Thyroid gland (tissue), 4 donors: ENCODE results near the gene FLT3. TPM values are rescaled to one million over a fixed set of nuclear protein-coding genes. Genes with fewer than 3 reads are reported as not detected.
"Not testable (repeated sequence)": the region's sequence is repeated elsewhere in the genome, so short reads cannot be mapped to it uniquely, and the experiment has no call there.

Experiments used
- DNase-seq, 2 donors: peaks; one replicate each; pipeline ENCODE4 v3.0.0-alpha.2; 2019
- H3K27ac ChIP-seq, 3 donors: fragments of 200-600 bp; sonication (generic); 1 replicate in 2 of 3; 2 replicates in 1 of 3; pipeline ENCODE4 v1.5.1; 2016 to 2019; ENCODE audit warnings: mild to moderate bottlenecking in 1 of 3, moderate library complexity in 1 of 3
- H3K27me3 ChIP-seq: fragments of 200-600 bp; sonication (generic); one replicate; pipeline ENCODE4 v1.5.1; 2019
- H3K36me3 ChIP-seq, 2 donors: fragments of 200-600 bp; sonication (generic); one replicate each; pipeline ENCODE4 v1.5.1; 2016 to 2019
- H3K4me1 ChIP-seq, 2 donors: fragments of 200-600 bp; sonication (generic); one replicate each; pipeline ENCODE4 v1.5.1; 2017 to 2019
- H3K4me3 ChIP-seq, 3 donors: fragments of 200-600 bp; sonication (generic); replicated peaks in 1 of 3; 1 replicate in 2 of 3; 2 replicates in 1 of 3; pipeline ENCODE4 v1.5.1; 2016; ENCODE audit warnings: mild to moderate bottlenecking in 1 of 3
- H3K9me3 ChIP-seq: fragments of 200-600 bp; sonication (generic); one replicate; pipeline ENCODE4 v1.5.1; 2017
- CTCF ChIP-seq, 6 experiments: fragments of 200-600 bp in 3 of 6; fragments of 450-650 bp in 3 of 6; sonication (generic) in 3 of 6; IDR thresholded peaks; one replicate each; pipeline ENCODE4 v1.5.1; 2016 to 2019; ENCODE audit warnings: antibody characterized with exemption in 6 of 6, mild to moderate bottlenecking in 2 of 6, inconsistent platforms in 1 of 6, moderate library complexity in 1 of 6
- POLR2A ChIP-seq, 2 donors: fragments of 450-650 bp; IDR thresholded peaks; one replicate each; pipeline ENCODE4 v1.6.1; 2017; ENCODE audit warnings: antibody characterized with exemption in 2 of 2, mild to moderate bottlenecking in 2 of 2, moderate library complexity in 1 of 2
- WGBS, 2 donors: methylation state at CpG; one replicate each; pipeline ENCODE4 v1.1.5; 2017; 5-methylcytosine and 5-hydroxymethylcytosine counted together
- intact Hi-C: fragments of 100-400 bp; cut with DNase I; formaldehyde crosslinking; loops from one replicate; pipeline ENCODE4 v1.15.1; 2023
- total RNA-seq, 4 donors: library from RNA; depleted of rRNA; stranded (reverse); fragments of >200 nt; gene quantifications; one replicate each; pipeline ENCODE4 v1.2.3, GENCODE V29; 2016

Gene FLT3
- total RNA-seq, 4 donors from 2014 or later, result 0.11 to 1.2 (median 0.68) TPM

- no peak for DNase-seq
- Histone ChIP-seq H3K27ac (no peak overlapping the region), H3K9me3 (no peaks in the 10 kb centered on the region), H3K4me3 (no peak overlapping the region), H3K36me3 (no peaks in the 10 kb centered on the region), H3K4me1 (peaks cover 0 to 21% of the 10 kb centered on the region in 2 donors), H3K27me3 (peaks cover 23% of the 10 kb centered on the region)
- TF ChIP-seq POLR2A (IDR thresholded peaks at IDR 0.05) (no peak), CTCF (IDR thresholded peaks at IDR 0.05) (no peak)
- WGBS, 2 donors, result 0 to 1% methylated on average over 2 to 11 of the region's 38 CpGs
- intact Hi-C loops, result no loop called here
Measured at GRCh38 chr13:27966641-27967202, 133.7 kb downstream of the FLT3 start.

GRCh38 chr13:27965740-27966640, 134.4 kb downstream of the FLT3 start:
- TF ChIP-seq POLR2A (IDR thresholded peaks at IDR 0.05), result no peak
- TF ChIP-seq CTCF (IDR thresholded peaks at IDR 0.05), result no peak
- Histone ChIP-seq H3K36me3 (no peaks in the 10 kb centered on the region), H3K4me1 (peaks cover 2 to 24% of the 10 kb centered on the region in 2 donors), H3K4me3 (no peak overlapping the region), H3K27me3 (peaks cover 30% of the 10 kb centered on the region), H3K27ac (no peak overlapping the region), H3K9me3 (no peaks in the 10 kb centered on the region)
- WGBS, 2 donors, result 11 to 15% methylated on average over 31 to 32 of the region's 45 CpGs
- no peak for DNase-seq
- intact Hi-C loops, result no loop called here

GRCh38 chr13:27965343-27965739, 135.0 kb downstream of the FLT3 start:
- TF ChIP-seq CTCF (IDR thresholded peaks at IDR 0.05) (no peak), POLR2A (IDR thresholded peaks at IDR 0.05) (no peak)
- WGBS, 2 donors, result 45 to 49% methylated on average over 7 of the region's 7 CpGs
- Histone ChIP-seq H3K4me3 (no peak overlapping the region), H3K4me1 (peaks cover 6 to 30% of the 10 kb centered on the region in 2 donors), H3K27ac (no peak overlapping the region), H3K9me3 (no peaks in the 10 kb centered on the region), H3K27me3 (peaks cover 36% of the 10 kb centered on the region), H3K36me3 (no peaks in the 10 kb centered on the region)
- DNase-seq, result no peak
- intact Hi-C loops, result no loop called here

GRCh38 chr13:27964741-27965323, 135.5 kb downstream of the FLT3 start:
- intact Hi-C loops, result no loop called here
- Histone ChIP-seq H3K9me3 (no peaks in the 10 kb centered on the region), H3K4me3 (no peak overlapping the region), H3K36me3 (no peaks in the 10 kb centered on the region), H3K27me3 (peaks cover 42% of the 10 kb centered on the region), H3K27ac (no peak overlapping the region), H3K4me1 (peaks cover 10 to 34% of the 10 kb centered on the region in 2 donors)
- no peak for DNase-seq
- TF ChIP-seq CTCF (IDR thresholded peaks at IDR 0.05) (no peak), POLR2A (IDR thresholded peaks at IDR 0.05) (no peak)
- 11 to 14% methylated on average over 15 of the region's 15 CpGs for WGBS, 2 donors

GRCh38 chr13:27964206-27964605, 136.2 kb downstream of the FLT3 start:
- H3K27me3 ChIP-seq, result peaks cover 46% of the 10 kb centered on the region
- 33 to 34% methylated on average over 6 to 13 of the region's 13 CpGs for WGBS, 2 donors

More at GRCh38 chr13:27964206-27964605, 136.2 kb downstream of the FLT3 start:
- H3K4me3 ChIP-seq, H3K36me3 ChIP-seq, H3K9me3 ChIP-seq, DNase-seq, H3K27ac ChIP-seq, intact Hi-C loops: not testable (repeated sequence)
- peaks cover 10 to 34% of the 10 kb centered on the region in 2 donors for H3K4me1 ChIP-seq
